NCI-H226 (cell line): Measurements from ENCODE around the gene ISG20L2.
A peak's percentile ranks its signal among the peaks of the same experiment; 100 is the strongest.

ENCODE experiments used
- DNase-seq: peaks from one replicate; pipeline ENCODE4 v3.0.0-alpha.2; 2015

ISG20L2 gene

GRCh38 chr1:156752843-156753482, 24.4 kb upstream of the ISG20L2 start:
- no peak for DNase-seq

- peak; percentile 98 for DNase-seq
Measured at GRCh38 chr1:156751757-156752481, 23.4 kb upstream of the ISG20L2 start.

- DNase-seq: no peak
Measured at GRCh38 chr1:156751451-156751756, 22.8 kb upstream of the ISG20L2 start, which contains the start of gene HDGF. Gene HDGF (minus strand): TSS chr1:156751675. CDS start chr1:156751429, 246 bp downstream.

- DNase-seq: no peak
Measured at GRCh38 chr1:156750711-156751450, 22.3 kb upstream of the ISG20L2 start.

- peak; percentile 68 for DNase-seq
Measured at GRCh38 chr1:156750191-156750672, 21.7 kb upstream of the ISG20L2 start.

GRCh38 chr1:156749419-156750118, 21.0 kb upstream of the ISG20L2 start:
- DNase-seq: no peak

- DNase-seq: peak; percentile 76
Measured at GRCh38 chr1:156748670-156749418, 20.3 kb upstream of the ISG20L2 start.

- no peak for DNase-seq
Measured at GRCh38 chr1:156747742-156748669, 19.4 kb upstream of the ISG20L2 start.

- peak; percentile 93 for DNase-seq
Measured at GRCh38 chr1:156746728-156747631, 18.4 kb upstream of the ISG20L2 start.

GRCh38 chr1:156746406-156746727, 17.8 kb upstream of the ISG20L2 start:
- no peak for DNase-seq

GRCh38 chr1:156745881-156746280, 17.3 kb upstream of the ISG20L2 start:
- DNase-seq: no peak

- DNase-seq: no peak
Measured at GRCh38 chr1:156744786-156745419, 16.3 kb upstream of the ISG20L2 start.

- DNase-seq: no peak
Measured at GRCh38 chr1:156744344-156744743, 15.8 kb upstream of the ISG20L2 start.

- DNase-seq: no peak
Measured at GRCh38 chr1:156743367-156744302, 15.1 kb upstream of the ISG20L2 start.

- no peak for DNase-seq
Measured at GRCh38 chr1:156742801-156743200, 14.2 kb upstream of the ISG20L2 start.

GRCh38 chr1:156742017-156742416, 13.5 kb upstream of the ISG20L2 start:
- no peak for DNase-seq

- DNase-seq: no peak
Measured at GRCh38 chr1:156741481-156741983, 13.0 kb upstream of the ISG20L2 start.

- DNase-seq: peak; percentile 99
Measured at GRCh38 chr1:156740741-156741480, 12.3 kb upstream of the ISG20L2 start, which contains the start of gene MRPL24. Gene MRPL24 (minus strand): TSS chr1:156741088. CDS start chr1:156738704, 2,384 bp downstream.
